IMR-90 (cell line): Measurements from ENCODE around the gene XYLB. TPM values are rescaled to one million over a fixed set of nuclear protein-coding genes. Genes with fewer than 3 reads are reported as not detected.

Experiments
- ATAC-seq: fragments of 200-7000 bp; cut with Tn5 transposase; 2 replicates; pipeline ENCODE4 v1.9.1; 2020; ENCODE audit warnings: low read depth, mild to moderate bottlenecking, moderate library complexity
- BruUV-seq: library from RNA; stranded (reverse); fragments of 400-500 nt; replicated peaks from 2 replicates; lab custom pipeline; 2021; lab: Mats Ljungman, UMichigan
- CTCF ChIA-PET: fragments of 300-600 bp; formaldehyde crosslinking; extraction: SDS; loops from one replicate; lab custom pipeline; 2021; ENCODE audit warnings: antibody characterized with exemption; lab: Yijun Ruan, JAX
- POLR2A ChIA-PET: fragments of 300-600 bp; sonication (Branson Sonifier 250); formaldehyde crosslinking; loops from one replicate; lab custom pipeline; 2022; ENCODE audit warnings: antibody characterized with exemption; ENCODE audit not compliant: unreplicated experiment; lab: Charles Lee
- DNase-seq: peaks from one replicate; pipeline ENCODE4 v3.0.0; 2013
- H2AFZ ChIP-seq: replicated peaks from 2 replicates; pipeline ENCODE3; 2013; ENCODE audit warnings: low read length, mild to moderate bottlenecking; ENCODE audit not compliant: poor library complexity
- H2AK5ac ChIP-seq: 2 replicates; pipeline ENCODE4 v1.6.1; 2013; ENCODE audit warnings: low read depth, low read length, inconsistent platforms
- H2AK9ac ChIP-seq: replicated peaks from 2 replicates; pipeline ENCODE3; 2013; ENCODE audit warnings: mild to moderate bottlenecking, low read depth, low read length, moderate library complexity; ENCODE audit not compliant: poor library complexity
- H2BK120ac ChIP-seq: 2 replicates; pipeline ENCODE4 v1.6.1; 2013; ENCODE audit warnings: low read depth, low read length, inconsistent platforms
- H2BK15ac ChIP-seq: 3 replicates; pipeline ENCODE4 v1.6.1; 2013; ENCODE audit warnings: low read depth, low read length, inconsistent platforms
- H2BK20ac ChIP-seq: 2 replicates; pipeline ENCODE4 v1.6.1; 2013; ENCODE audit warnings: low read depth, mild to moderate bottlenecking, inconsistent platforms, low read length, moderate library complexity
- H2BK5ac ChIP-seq: 2 replicates; pipeline ENCODE4 v1.6.1; 2013; ENCODE audit warnings: mild to moderate bottlenecking, low read depth, low read length, inconsistent platforms; ENCODE audit not compliant: poor library complexity, severe bottlenecking
- H3K14ac ChIP-seq: replicated peaks from 2 replicates; pipeline ENCODE4 v1.6.1; 2013; ENCODE audit warnings: low read depth, low read length, inconsistent platforms
- H3K18ac ChIP-seq: 2 replicates; pipeline ENCODE4 v1.6.1; 2013; ENCODE audit warnings: low read depth, low read length, control low read depth
- H3K23ac ChIP-seq: 2 replicates; pipeline ENCODE4 v1.6.1; 2013; ENCODE audit warnings: low read depth, low read length, inconsistent platforms
- H3K27ac ChIP-seq: 2 replicates; pipeline ENCODE4 v1.5.1; 2013; ENCODE audit warnings: mild to moderate bottlenecking, control low read depth, low read length; ENCODE audit not compliant: insufficient read depth
- H3K27me3 ChIP-seq: 2 replicates; pipeline ENCODE4 v1.6.1; 2013; ENCODE audit warnings: low read length; ENCODE audit not compliant: control insufficient read depth, insufficient read depth
- H3K36me3 ChIP-seq: 2 replicates; pipeline ENCODE4 v1.6.1; 2013; ENCODE audit warnings: low read length, mixed read lengths; ENCODE audit not compliant: control insufficient read depth, insufficient read depth
- H3K4ac ChIP-seq: 2 replicates; pipeline ENCODE4 v1.6.1; 2013; ENCODE audit warnings: low read depth, low read length, inconsistent platforms
- H3K4me1 ChIP-seq: 2 replicates; pipeline ENCODE4 v1.6.1; 2013; ENCODE audit warnings: low read length, mixed read lengths; ENCODE audit not compliant: control insufficient read depth, insufficient read depth
- H3K4me2 ChIP-seq: 2 replicates; pipeline ENCODE4 v1.6.1; 2013; ENCODE audit warnings: low read depth, mild to moderate bottlenecking, control low read depth, low read length, moderate library complexity
- H3K4me3 ChIP-seq: 2 replicates; pipeline ENCODE4 v1.5.1; 2013; ENCODE audit warnings: low read depth, mild to moderate bottlenecking, control low read depth, low read length, moderate library complexity; ENCODE audit not compliant: insufficient read depth
- H3K56ac ChIP-seq: 2 replicates; pipeline ENCODE4 v1.6.1; 2013; ENCODE audit warnings: low read length, inconsistent platforms; ENCODE audit not compliant: insufficient read depth; ENCODE audit errors: extremely low read depth
- H3K79me1 ChIP-seq, 2 experiments: 2 replicates each; pipeline ENCODE4 v1.6.1; 2013; ENCODE audit warnings: low read length in 2 of 2, inconsistent platforms in 1 of 2, low read depth in 1 of 2
- H3K9ac ChIP-seq: 2 replicates; pipeline ENCODE4 v1.6.1; 2013; ENCODE audit warnings: low read depth, low read length, control low read depth
- H3K9me1 ChIP-seq: 2 replicates; pipeline ENCODE4 v1.6.1; 2013; ENCODE audit warnings: low read length, inconsistent platforms; ENCODE audit not compliant: insufficient read depth
- H3K9me3 ChIP-seq: 2 replicates; pipeline ENCODE4 v1.6.1; 2013; ENCODE audit warnings: low read length; ENCODE audit not compliant: control insufficient read depth, insufficient read depth
- H4K20me1 ChIP-seq: 2 replicates; pipeline ENCODE4 v1.6.1; 2013; ENCODE audit warnings: low read length, inconsistent platforms; ENCODE audit not compliant: insufficient read depth
- H4K5ac ChIP-seq: 2 replicates; pipeline ENCODE4 v1.6.1; 2013; ENCODE audit warnings: mild to moderate bottlenecking, low read depth, low read length, control low read depth
- H4K8ac ChIP-seq, 2 experiments: 2 replicates each; pipeline ENCODE4 v1.6.1; 2013; ENCODE audit warnings: low read depth in 2 of 2, low read length in 2 of 2, control low read depth in 1 of 2, inconsistent platforms in 1 of 2
- H4K91ac ChIP-seq: 2 replicates; pipeline ENCODE4 v1.6.1; 2013; ENCODE audit warnings: low read depth, low read length, inconsistent platforms; ENCODE audit not compliant: insufficient read depth
- CHD1 ChIP-seq: IDR thresholded peaks from 2 replicates; pipeline ENCODE4 v1.6.1; 2012; ENCODE audit warnings: low read depth, low read length, improper control_type of control experiment
- CTCF ChIP-seq: conservative IDR thresholded peaks from 2 replicates; pipeline ENCODE4 v1.5.1; 2012; ENCODE audit warnings: mild to moderate bottlenecking, low read depth, low read length, improper control_type of control experiment
- FOS ChIP-seq: fragments of 150-350 bp; IDR thresholded peaks from 2 replicates; pipeline ENCODE4 v1.6.1; 2016; ENCODE audit warnings: low read depth, low read length
- MAZ ChIP-seq: IDR thresholded peaks from 2 replicates; pipeline ENCODE4 v1.6.1; 2012; ENCODE audit warnings: low read depth, mild to moderate bottlenecking, low read length, improper control_type of control experiment, moderate library complexity, borderline replicate concordance
- MXI1 ChIP-seq: IDR thresholded peaks from 2 replicates; pipeline ENCODE4 v1.6.1; 2012; ENCODE audit warnings: low read depth, mild to moderate bottlenecking, low read length, moderate library complexity, borderline replicate concordance
- NFE2L2 ChIP-seq: fragments of 150-350 bp; IDR thresholded peaks from 2 replicates; pipeline ENCODE4 v1.6.1; 2016; ENCODE audit warnings: low read depth, mild to moderate bottlenecking, low read length
- RAD21 ChIP-seq: IDR thresholded peaks from 2 replicates; pipeline ENCODE4 v1.6.1; 2012; ENCODE audit warnings: low read length, improper control_type of control experiment
- RCOR1 ChIP-seq: IDR thresholded peaks from 2 replicates; pipeline ENCODE4 v1.6.1; 2012; ENCODE audit warnings: mild to moderate bottlenecking, low read length, improper control_type of control experiment; ENCODE audit not compliant: insufficient replicate concordance
- USF2 ChIP-seq: fragments of 150-350 bp; IDR thresholded peaks from 2 replicates; pipeline ENCODE4 v1.6.1; 2017; ENCODE audit warnings: mild to moderate bottlenecking, antibody characterized with exemption, low read length, low read depth
- WGBS, 2 experiments: methylation state at CpG; one replicate each; pipeline versions ENCODE4 v1.1.5 to v1.1.7; 2013; ENCODE audit warnings: missing lambda C conversion rate in 2 of 2; ENCODE audit not compliant: insufficient read length in 1 of 2; ENCODE audit errors: extremely low coverage in 2 of 2; 5-methylcytosine and 5-hydroxymethylcytosine counted together
- dilution Hi-C: fragments of 300-500 bp; cut with HindIII; formaldehyde crosslinking; loops from one replicate; pipeline ENCODE4 v1.14.3; 2018; ENCODE audit warnings: low sequenced_read_pairs; ENCODE audit not compliant: unreplicated experiment
- in situ Hi-C: fragments of 300-500 bp; cut with MboI; formaldehyde crosslinking; loops from 3 replicates; pipeline ENCODE4 v1.14.3; 2019; ENCODE audit warnings: low sequenced_read_pairs, inconsistent platforms, mixed read lengths
- intact Hi-C: fragments of 100-400 bp; cut with micrococcal nuclease; formaldehyde crosslinking; loops from 2 replicates; pipeline ENCODE4 v1.10.0; 2022
- polyA plus RNA-seq, 3 experiments: library from polyadenylated mRNA; depleted of rRNA; stranded (reverse); fragments of >200 nt; gene quantifications; 2 replicates each; pipeline ENCODE4 v1.2.3, GENCODE V29; 2012; ENCODE audit warnings: low replicate concordance in 1 of 3
- total RNA-seq: library from RNA; depleted of rRNA; stranded (reverse); fragments of >200 nt; gene quantifications from 2 replicates; pipeline ENCODE4 v1.2.3, GENCODE V29; 2012

XYLB gene
- total and polyA plus RNA-seq, 2 of the 4 experiments (the other 2 are of a cell fraction): 3.0 to 3.4 TPM

GRCh38 chr3:38308456-38308855 lies 38.1 kb upstream of the XYLB start:
- Histone ChIP-seq H3K4me3 (no peak overlapping the region), H2AK5ac (no peak overlapping the region), H2BK5ac (no peak overlapping the region), H3K14ac (no peak overlapping the region), H3K79me1 (no peaks in the 10 kb centered on the region), H3K4ac (no peak overlapping the region), H4K91ac (no peak overlapping the region), H3K4me2 (no peak overlapping the region), H4K8ac (no peak overlapping the region), H2AK9ac (no peak overlapping the region), H3K9me3 (no peaks in the 10 kb centered on the region), H2BK15ac (no peak overlapping the region), H3K23ac (no peak overlapping the region), H3K27ac (no peak overlapping the region), H2BK120ac (no peak overlapping the region), H3K4me1 (no peaks in the 10 kb centered on the region), H3K36me3 (no peaks in the 10 kb centered on the region), H2BK20ac (no peak overlapping the region), H3K18ac (no peak overlapping the region), H3K56ac (no peak overlapping the region), H3K9me1 (no peaks in the 10 kb centered on the region), H3K9ac (no peak overlapping the region), H3K27me3 (peaks cover 25% of the 10 kb centered on the region), H4K5ac (no peak overlapping the region), H4K20me1 (no peaks in the 10 kb centered on the region), H2AFZ (no peak overlapping the region)
- intact Hi-C loops: no loop called here
- ChIA-PET POLR2A (no interaction called here), CTCF (no interaction called here)
- TF ChIP-seq NFE2L2 (no peak), CHD1 (no peak), FOS (no peak), CTCF (no peak), RAD21 (no peak), MXI1 (no peak), RCOR1 (no peak), MAZ (no peak), USF2 (no peak)
- no peak for DNase-seq
- dilution Hi-C loops: no loop called here
- no TSS peak for BruUV-seq
- no peak for ATAC-seq
- in situ Hi-C loops: no loop called here
- WGBS, 2 experiments: 56% methylated on average over 1 of the region's 9 CpGs; no CpG with 5 or more reads in 1 of the 2 experiments
